Sigmoid colon (tissue), 7 donors: ENCODE data around the gene KCNE4. TPM values are rescaled to one million over a fixed set of nuclear protein-coding genes. Genes with fewer than 3 reads are reported as not detected.

Experiments used
- DNase-seq: peaks from one replicate; pipeline ENCODE4 v3.0.0-alpha.2; 2019
- H3K27ac ChIP-seq, 4 donors: fragments of 200-600 bp; sonication (generic); one replicate each; pipeline ENCODE4 v1.5.1; 2016 to 2019; ENCODE audit warnings: mild to moderate bottlenecking in 1 of 4
- H3K27me3 ChIP-seq, 3 donors: fragments of 200-600 bp; sonication (generic); one replicate each; pipeline ENCODE4 v1.5.1; 2019; ENCODE audit warnings: mild to moderate bottlenecking in 1 of 3
- H3K36me3 ChIP-seq, 4 donors: fragments of 200-600 bp; sonication (generic); one replicate each; pipeline ENCODE4 v1.5.1; 2016 to 2019
- H3K4me1 ChIP-seq, 4 donors: fragments of 200-600 bp; sonication (generic); one replicate each; pipeline ENCODE4 v1.5.1; 2017 to 2019
- H3K4me3 ChIP-seq, 4 donors: fragments of 200-600 bp; sonication (generic); one replicate each; pipeline ENCODE4 v1.5.1; 2017 to 2019; ENCODE audit warnings: mild to moderate bottlenecking in 2 of 4, moderate library complexity in 1 of 4
- H3K9me3 ChIP-seq, 4 donors: fragments of 200-600 bp in 3 of 4; sonication (generic) in 3 of 4; one replicate each; pipeline versions ENCODE4 v1.5.1 to v1.6.1; 2013 to 2019
- CTCF ChIP-seq, 4 experiments: fragments of 450-650 bp in 3 of 4; fragments of 200-600 bp in 1 of 4; IDR thresholded peaks; one replicate each; pipeline ENCODE4 v1.5.1; 2016 to 2019; ENCODE audit warnings: antibody characterized with exemption in 4 of 4, mild to moderate bottlenecking in 3 of 4, moderate library complexity in 2 of 4
- EP300 ChIP-seq, 4 donors: sonication (generic); formaldehyde crosslinking; IDR thresholded peaks; one replicate each; pipeline ENCODE4 v1.6.1; 2017; ENCODE audit warnings: antibody characterized with exemption in 4 of 4
- POLR2A ChIP-seq, 2 donors: fragments of 450-650 bp; IDR thresholded peaks; one replicate each; pipeline ENCODE4 v1.6.1; 2016; ENCODE audit warnings: antibody characterized with exemption in 2 of 2, mild to moderate bottlenecking in 2 of 2, moderate library complexity in 2 of 2
- POLR2AphosphoS5 ChIP-seq, 4 donors: sonication (generic); formaldehyde crosslinking; IDR thresholded peaks; one replicate each; pipeline ENCODE4 v1.6.1; 2017; ENCODE audit warnings: antibody characterized with exemption in 4 of 4
- WGBS, 2 donors: extraction: QIAGEN DNeasy Blood & Tissue Kit; methylation state at CpG; one replicate each; pipeline ENCODE4 v1.1.7; 2013; 5-methylcytosine and 5-hydroxymethylcytosine counted together
- intact Hi-C: fragments of 100-400 bp; cut with DNase I; formaldehyde crosslinking; loops from one replicate; pipeline ENCODE4 v1.15.1; 2023
- polyA plus RNA-seq, 3 donors: library from polyadenylated mRNA; stranded (reverse); fragments of 200-250 nt; gene quantifications; one replicate each; pipeline ENCODE4 v1.2.3, GENCODE V29; 2013
- total RNA-seq, 4 donors: library from RNA; depleted of rRNA; stranded (reverse); fragments of >200 nt; gene quantifications; one replicate each; pipeline ENCODE4 v1.1.0, GENCODE V29; 2016
- donor health status: healthy with polysubstance abuse.
- donor health status: Bipolar disorder and iron deficiency.
- donor health status: healthy.

Gene KCNE4
- total and polyA plus RNA-seq, 7 donors = 0.23 to 18.7 (median 5.4) TPM

GRCh38 chr2:223066721-223067120 lies 14.7 kb downstream of the KCNE4 start:
- Histone ChIP-seq H3K27ac (no peak overlapping the region), H3K27me3 (no peaks in the 10 kb centered on the region), H3K4me3 (no peak overlapping the region), H3K9me3 (no peaks in the 10 kb centered on the region), H3K36me3 (no peaks in the 10 kb centered on the region), H3K4me1 (peaks cover 0 to 14% (median 7%) of the 10 kb centered on the region in 4 donors)
- no peak for DNase-seq
- WGBS, 2 donors = 93 to 95% methylated on average over 5 of the region's 5 CpGs
- intact Hi-C loops = no loop called here
- TF ChIP-seq CTCF (IDR thresholded peaks at IDR 0.05) (no peak), EP300 (IDR thresholded peaks at IDR 0.05) (no peak), POLR2A (IDR thresholded peaks at IDR 0.05) (no peak), POLR2AphosphoS5 (IDR thresholded peaks at IDR 0.05) (no peak)

GRCh38 chr2:223068071-223068470 lies 16.1 kb downstream of the KCNE4 start:
- Histone ChIP-seq H3K4me1 (peaks cover 0 to 14% (median 7%) of the 10 kb centered on the region in 4 donors), H3K36me3 (no peaks in the 10 kb centered on the region), H3K27ac (no peak overlapping the region), H3K4me3 (no peak overlapping the region), H3K9me3 (no peaks in the 10 kb centered on the region), H3K27me3 (no peaks in the 10 kb centered on the region)
- DNase-seq = no peak
- intact Hi-C loops = no loop called here
- 81 to 91% methylated on average over 2 of the region's 2 CpGs for WGBS, 2 donors
- TF ChIP-seq POLR2AphosphoS5 (IDR thresholded peaks at IDR 0.05) = no peak

GRCh38 chr2:223069465-223069864 lies 17.5 kb downstream of the KCNE4 start:
- no peak for DNase-seq
- no peak overlapping the region for H3K27ac ChIP-seq
- no peaks in the 10 kb centered on the region for H3K36me3 ChIP-seq
- H3K27me3 ChIP-seq = no peaks in the 10 kb centered on the region
- WGBS, 2 donors = 89 to 97% methylated on average over 3 of the region's 3 CpGs
- TF ChIP-seq POLR2A (IDR thresholded peaks at IDR 0.05) (no peak), EP300 (IDR thresholded peaks at IDR 0.05) (no peak), POLR2AphosphoS5 (IDR thresholded peaks at IDR 0.05) (no peak), CTCF (IDR thresholded peaks at IDR 0.05) (no peak)
- intact Hi-C loops = no loop called here
- no peak overlapping the region for H3K4me3 ChIP-seq
- no peaks in the 10 kb centered on the region for H3K9me3 ChIP-seq
- H3K4me1 ChIP-seq = peaks cover 0 to 5% (median 3%) of the 10 kb centered on the region in 4 donors

GRCh38 chr2:223069988-223070387 lies 18.0 kb downstream of the KCNE4 start:
- 87 to 95% methylated on average over 1 of the region's 1 CpG for WGBS, 2 donors
- TF ChIP-seq POLR2A (IDR thresholded peaks at IDR 0.05) (no peak), POLR2AphosphoS5 (IDR thresholded peaks at IDR 0.05) (no peak), EP300 (IDR thresholded peaks at IDR 0.05) (no peak), CTCF (IDR thresholded peaks at IDR 0.05) (no peak)
- Histone ChIP-seq H3K4me3 (no peak overlapping the region), H3K27me3 (no peaks in the 10 kb centered on the region), H3K4me1 (peaks cover 0 to 5% (median 2%) of the 10 kb centered on the region in 4 donors), H3K27ac (no peak overlapping the region), H3K36me3 (no peaks in the 10 kb centered on the region), H3K9me3 (no peaks in the 10 kb centered on the region)
- no peak for DNase-seq
- intact Hi-C loops = no loop called here

GRCh38 chr2:223071139-223071538 lies 19.1 kb downstream of the KCNE4 start:
- peaks cover 0 to 5% (median 2%) of the 10 kb centered on the region in 4 donors for H3K4me1 ChIP-seq
- no peaks in the 10 kb centered on the region for H3K27me3 ChIP-seq
- H3K4me3 ChIP-seq = no peak overlapping the region
- 89 to 93% methylated on average over 4 of the region's 4 CpGs for WGBS, 2 donors
- no peak for DNase-seq
- intact Hi-C loops = no loop called here
- TF ChIP-seq EP300 (IDR thresholded peaks at IDR 0.05) (no peak), POLR2AphosphoS5 (IDR thresholded peaks at IDR 0.05) (no peak), CTCF (IDR thresholded peaks at IDR 0.05) (no peak), POLR2A (IDR thresholded peaks at IDR 0.05) (no peak)
- H3K36me3 ChIP-seq = no peaks in the 10 kb centered on the region
- no peaks in the 10 kb centered on the region for H3K9me3 ChIP-seq
- no peak overlapping the region for H3K27ac ChIP-seq
